Prostate gland (tissue), 2 donors: ENCODE data around the gene KNL1. TPM values are rescaled to one million over a fixed set of nuclear protein-coding genes. Genes with fewer than 3 reads are reported as not detected.

ENCODE experiments used
- DNase-seq: peaks from one replicate; pipeline ENCODE4 v3.0.0-alpha.2; 2019; ENCODE audit warnings: low spot score
- H3K27ac ChIP-seq, 2 donors: fragments of 200-600 bp; sonication (generic); 2 replicates each; pipeline ENCODE4 v1.5.1; 2017 to 2019
- H3K27me3 ChIP-seq: fragments of 200-600 bp; sonication (generic); replicated peaks from 2 replicates; pipeline ENCODE4 v1.5.1; 2019; ENCODE audit not compliant: insufficient read depth
- H3K36me3 ChIP-seq, 2 donors: fragments of 200-600 bp; sonication (generic); 1 replicate in 1 of 2; 2 replicates in 1 of 2; pipeline versions ENCODE4 v1.5.1 to v1.8.1; 2017 to 2019
- H3K4me1 ChIP-seq: fragments of 200-600 bp; sonication (generic); replicated peaks from 2 replicates; pipeline ENCODE4 v1.5.1; 2019
- H3K4me3 ChIP-seq, 2 donors: fragments of 200-600 bp; sonication (generic); 2 replicates each; pipeline ENCODE4 v1.5.1; 2017 to 2019
- H3K9me3 ChIP-seq: fragments of 200-600 bp; sonication (generic); 2 replicates; pipeline ENCODE4 v1.5.1; 2017
- CTCF ChIP-seq, 4 experiments: fragments of 200-600 bp in 2 of 4; fragments of 450-650 bp in 2 of 4; sonication (generic) in 2 of 4; IDR thresholded peaks; 1 replicate in 3 of 4; 2 replicates in 1 of 4; pipeline ENCODE4 v1.5.1; 2016 to 2019; ENCODE audit warnings: antibody characterized with exemption in 4 of 4, mild to moderate bottlenecking in 2 of 4, moderate library complexity in 2 of 4
- POLR2A ChIP-seq: fragments of 450-650 bp; IDR thresholded peaks from one replicate; pipeline ENCODE4 v1.6.1; 2016; ENCODE audit warnings: antibody characterized with exemption, mild to moderate bottlenecking
- POLR2AphosphoS5 ChIP-seq: sonication (generic); formaldehyde crosslinking; IDR thresholded peaks from one replicate; pipeline ENCODE4 v1.6.1; 2017; ENCODE audit warnings: antibody characterized with exemption
- WGBS: methylation state at CpG from one replicate; pipeline ENCODE4 v1.1.5; 2018; 5-methylcytosine and 5-hydroxymethylcytosine counted together
- intact Hi-C: fragments of 100-400 bp; cut with DNase I; formaldehyde crosslinking; loops from one replicate; pipeline ENCODE4 v1.14.2; 2022
- total RNA-seq, 2 donors: library from RNA; depleted of rRNA; stranded (reverse); fragments of >200 nt; gene quantifications; one replicate each; pipeline ENCODE4 v1.1.0, GENCODE V29; 2016

The KNL1 gene
- total RNA-seq, 2 donors from 2014 or later: 1.6 to 18.7 TPM

DNA sequence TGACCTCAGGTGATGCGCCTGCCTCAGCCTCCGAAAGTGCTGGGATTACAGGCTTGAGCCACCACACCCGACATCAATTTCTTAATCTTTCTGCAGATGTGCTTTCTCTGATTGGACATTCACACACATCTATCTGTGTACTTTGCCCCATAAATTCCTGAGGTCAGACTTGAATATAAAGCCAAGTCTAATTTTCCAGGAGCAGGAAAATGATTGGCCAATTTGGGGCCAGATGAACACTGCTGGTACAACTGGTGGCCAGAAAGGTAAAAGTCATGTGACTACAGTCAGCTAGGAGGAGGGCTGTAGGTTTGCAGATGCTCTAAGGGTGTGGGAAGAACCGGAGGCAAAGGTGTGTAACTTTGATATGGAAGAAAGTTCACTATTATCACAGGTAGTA is 97.7 kb downstream of the KNL1 start:
- no peak overlapping the region for H3K27ac ChIP-seq
- no peaks in the 10 kb centered on the region for H3K9me3 ChIP-seq
- DNase-seq: no peak
- no peak overlapping the region for H3K4me3 ChIP-seq
- TF ChIP-seq POLR2AphosphoS5 (no peak), POLR2A (no peak), CTCF (IDR thresholded peaks at IDR 0.05) (no peak)
- H3K4me1 ChIP-seq: no peaks in the 10 kb centered on the region
- intact Hi-C loops: loop anchor here (10.0 kb wide), 1 partner anchor 203 kb away; the partner anchor contains the start of gene VPS18
- H3K27me3 ChIP-seq: no peaks in the 10 kb centered on the region
- 81% methylated on average over 4 of the region's 4 CpGs for WGBS
- no peaks in the 10 kb centered on the region for H3K36me3 ChIP-seq

DNA sequence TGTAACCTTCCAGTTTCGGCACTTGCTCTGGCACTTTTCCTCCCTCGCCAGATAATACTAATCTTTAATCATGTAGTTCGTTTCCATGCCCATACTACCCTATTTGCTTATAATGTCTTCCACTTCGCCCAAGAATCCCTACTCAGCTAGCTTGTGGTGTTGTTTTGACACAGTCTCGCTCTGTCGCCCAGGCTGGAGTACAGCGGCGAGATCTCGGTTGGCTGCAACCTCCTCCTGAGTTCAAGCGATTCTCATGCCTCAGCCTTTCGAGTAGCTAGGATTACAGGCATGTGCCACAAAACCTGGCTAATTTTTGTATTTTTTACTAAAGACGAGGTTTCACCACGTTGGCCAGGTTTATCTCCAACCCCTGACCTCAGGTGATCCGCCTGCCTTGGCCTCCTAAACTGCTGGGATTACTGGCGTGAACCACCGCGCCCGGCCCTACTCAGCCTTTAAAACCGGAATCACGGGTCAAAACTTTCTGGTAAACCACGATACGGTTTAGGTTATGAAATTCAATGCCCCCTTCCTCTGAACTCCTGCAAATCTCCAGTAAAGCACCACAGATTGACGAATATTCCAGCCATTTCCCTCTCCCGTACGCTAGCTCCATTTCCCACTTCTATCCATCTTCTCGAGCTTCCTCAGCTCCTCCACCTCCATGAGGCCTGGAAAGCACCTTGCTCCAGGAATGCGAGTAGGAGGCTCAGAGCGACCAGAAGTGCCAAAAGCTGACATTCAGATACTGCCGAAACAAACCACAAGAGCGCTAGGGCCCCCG is 100.0 kb downstream of the KNL1 start:
- WGBS: 23% methylated on average over 31 of the region's 31 CpGs
- H3K27ac ChIP-seq: peak overlapping the region; percentile 98 to 99
- intact Hi-C loops: loop anchor here (10.0 kb wide), 1 partner anchor 201 kb away; the partner anchor contains the start of gene VPS18
- H3K4me1 ChIP-seq: no peaks in the 10 kb centered on the region
- TF ChIP-seq CTCF (IDR thresholded peaks at IDR 0.05) (no peak), POLR2AphosphoS5 (no peak), POLR2A (no peak)
- no peaks in the 10 kb centered on the region for H3K27me3 ChIP-seq
- no peaks in the 10 kb centered on the region for H3K36me3 ChIP-seq
- no peaks in the 10 kb centered on the region for H3K9me3 ChIP-seq
- H3K4me3 ChIP-seq: peak overlapping the region; percentile 66 to 76
- DNase-seq: no peak

DNA sequence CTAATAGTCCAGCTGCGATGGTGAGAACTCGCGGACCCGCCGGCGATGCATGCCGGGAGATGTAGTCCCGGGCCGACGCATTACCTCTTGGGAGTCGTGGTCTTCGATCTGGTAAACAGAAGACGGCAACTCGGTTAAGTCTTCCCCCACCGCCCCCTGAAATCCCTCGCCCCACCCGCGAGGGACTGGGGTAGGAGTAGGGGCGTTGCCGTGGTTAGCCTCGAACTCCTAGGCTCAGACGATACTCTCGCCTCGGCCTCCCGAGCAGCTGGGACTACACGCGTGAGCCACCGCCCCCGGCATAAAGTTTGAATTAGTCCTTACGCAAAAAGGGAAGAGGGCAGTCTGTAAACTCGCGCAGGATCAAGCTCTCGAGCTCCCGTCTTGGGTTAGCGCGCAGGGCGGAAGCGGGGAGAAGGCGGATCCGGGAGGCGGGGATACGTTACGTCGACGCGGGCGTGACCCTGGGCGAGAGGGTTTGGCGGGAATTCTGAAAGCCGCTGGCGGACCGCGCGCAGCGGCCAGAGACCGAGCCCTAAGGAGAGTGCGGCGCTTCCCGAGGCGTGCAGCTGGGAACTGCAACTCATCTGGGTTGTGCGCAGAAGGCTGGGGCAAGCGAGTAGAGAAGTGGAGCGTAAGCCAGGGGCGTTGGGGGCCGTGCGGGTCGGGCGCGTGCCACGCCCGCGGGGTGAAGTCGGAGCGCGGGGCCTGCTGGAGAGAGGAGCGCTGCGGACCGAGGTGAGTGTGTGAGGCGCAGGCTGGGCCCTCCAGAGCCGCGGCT is 100.8 kb downstream of the KNL1 start, which contains the start of gene RAD51:
Gene RAD51 (plus strand): TSS at position 487 of the 781 bp plus-strand sequence. CDS start 3,585 bp downstream, outside the sequence.
- peak within 1 kb of the TSS; percentile 98 to 99 for H3K27ac ChIP-seq
- no peaks in the 10 kb centered on the region for H3K4me1 ChIP-seq
- H3K4me3 ChIP-seq: peak within 1 kb of the TSS; percentile 66 to 76
- H3K36me3 ChIP-seq: no peaks in the 10 kb centered on the region
- no peaks in the 10 kb centered on the region for H3K9me3 ChIP-seq
- intact Hi-C loops: loop anchor here (10.0 kb wide), 1 partner anchor 200 kb away; the partner anchor contains the start of gene VPS18
- 0% methylated on average over 81 of the region's 81 CpGs for WGBS
- peak; percentile 90 for TF ChIP-seq POLR2AphosphoS5
- TF ChIP-seq POLR2A: peak; percentile 60
- no peak for TF ChIP-seq CTCF (IDR thresholded peaks at IDR 0.05)
- no peaks in the 10 kb centered on the region for H3K27me3 ChIP-seq
- peak; percentile 87 for DNase-seq

DNA sequence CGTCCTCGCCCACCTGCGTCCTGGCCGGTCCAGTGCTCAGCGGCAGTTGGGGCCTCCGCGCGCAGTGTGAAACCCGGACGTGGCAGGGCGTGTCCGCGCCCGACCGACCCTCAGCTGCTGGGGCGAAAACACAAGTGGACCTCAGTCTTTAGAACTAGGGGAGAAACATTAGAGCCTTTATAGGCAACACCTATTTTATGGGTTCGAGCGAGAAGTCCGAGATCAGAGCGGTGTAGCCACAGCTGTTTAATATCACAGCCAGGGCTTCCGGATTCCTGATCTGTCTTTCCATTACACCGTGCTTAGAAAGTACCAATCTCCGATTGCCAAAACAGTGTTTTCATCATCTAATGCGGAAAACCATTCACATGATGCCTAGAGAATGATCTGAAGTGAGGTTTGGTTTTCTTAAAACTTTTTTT is 101.4 kb downstream of the KNL1 start:
- TF ChIP-seq POLR2AphosphoS5 (no peak), POLR2A (no peak), CTCF (IDR thresholded peaks at IDR 0.05) (no peak)
- Histone ChIP-seq H3K36me3 (no peaks in the 10 kb centered on the region), H3K27me3 (no peaks in the 10 kb centered on the region), H3K4me3 (peak overlapping the region; percentile 66 to 76), H3K27ac (peak overlapping the region; percentile 98 to 99), H3K4me1 (no peaks in the 10 kb centered on the region), H3K9me3 (no peaks in the 10 kb centered on the region)
- no peak for DNase-seq
- intact Hi-C loops: loop anchor here (10.0 kb wide), 1 partner anchor 199 kb away; the partner anchor contains the start of gene VPS18
- WGBS: 0% methylated on average over 24 of the region's 24 CpGs
